GM10847 (cell line): Measurements from ENCODE around the gene BLOC1S2.

Experiments used
- POLR2A ChIP-seq: IDR thresholded peaks from 2 replicates; pipeline ENCODE4 v1.6.1; 2011; ENCODE audit not compliant: insufficient read length; ENCODE audit errors: extremely low read depth

Gene BLOC1S2

DNA sequence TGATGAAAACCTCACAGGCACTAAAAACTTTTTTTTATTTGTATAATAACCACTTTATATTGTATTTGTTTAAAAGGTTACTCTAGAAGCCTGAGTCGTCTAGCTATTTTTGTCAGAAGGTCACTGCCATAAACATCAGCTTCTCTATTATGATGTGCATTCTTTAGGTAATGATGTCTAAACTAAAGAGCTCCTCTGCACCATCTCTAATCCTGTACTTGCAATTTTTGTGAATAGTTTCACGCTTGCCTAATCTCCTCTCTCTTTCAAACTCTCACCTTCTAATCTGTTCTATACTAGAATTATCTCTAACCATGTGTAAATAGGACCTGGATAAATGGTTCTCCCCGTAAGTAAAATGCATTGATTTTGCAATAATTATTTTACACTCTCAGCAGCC lies 46.6 kb downstream of the BLOC1S2 start:
- no peak for TF ChIP-seq POLR2A

DNA sequence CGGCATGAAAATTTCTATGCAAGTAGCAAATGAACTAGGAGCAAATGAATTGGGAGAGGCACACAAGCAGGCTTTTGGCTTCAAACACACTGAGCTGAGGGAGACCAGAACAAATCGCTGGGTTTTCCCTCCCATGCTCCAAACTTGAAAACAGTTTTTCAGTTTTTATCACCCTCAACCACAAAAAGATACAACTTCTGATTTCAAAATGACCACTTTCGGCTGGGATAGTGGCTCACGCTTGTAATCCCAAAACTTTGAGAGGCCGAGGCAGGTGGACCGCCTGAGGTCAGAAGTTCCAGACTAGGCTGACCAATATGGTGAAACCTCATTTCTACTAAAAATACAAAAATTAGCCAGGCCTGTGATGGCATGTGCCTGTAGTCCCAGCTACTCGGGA lies 48.1 kb downstream of the BLOC1S2 start:
- no peak for TF ChIP-seq POLR2A

DNA sequence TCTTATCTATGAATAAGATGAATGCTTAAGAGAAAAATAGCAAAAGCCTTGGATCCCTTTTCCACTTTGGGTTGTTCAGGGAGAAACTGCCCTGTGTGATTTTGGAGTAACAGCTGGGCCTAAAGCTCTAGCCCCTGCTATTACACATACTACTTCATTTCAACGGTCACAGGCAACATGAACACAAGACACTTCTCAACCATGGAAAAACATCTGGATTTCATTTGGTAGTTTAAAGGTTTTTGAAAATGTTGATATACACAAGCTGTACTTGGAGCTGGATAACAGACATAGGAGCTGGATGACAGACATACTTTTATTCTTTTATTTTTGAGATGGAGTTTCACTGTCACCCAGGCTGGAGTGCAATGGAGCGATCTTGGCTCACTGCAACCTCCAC lies 54.4 kb downstream of the BLOC1S2 start:
- no peak for TF ChIP-seq POLR2A

DNA sequence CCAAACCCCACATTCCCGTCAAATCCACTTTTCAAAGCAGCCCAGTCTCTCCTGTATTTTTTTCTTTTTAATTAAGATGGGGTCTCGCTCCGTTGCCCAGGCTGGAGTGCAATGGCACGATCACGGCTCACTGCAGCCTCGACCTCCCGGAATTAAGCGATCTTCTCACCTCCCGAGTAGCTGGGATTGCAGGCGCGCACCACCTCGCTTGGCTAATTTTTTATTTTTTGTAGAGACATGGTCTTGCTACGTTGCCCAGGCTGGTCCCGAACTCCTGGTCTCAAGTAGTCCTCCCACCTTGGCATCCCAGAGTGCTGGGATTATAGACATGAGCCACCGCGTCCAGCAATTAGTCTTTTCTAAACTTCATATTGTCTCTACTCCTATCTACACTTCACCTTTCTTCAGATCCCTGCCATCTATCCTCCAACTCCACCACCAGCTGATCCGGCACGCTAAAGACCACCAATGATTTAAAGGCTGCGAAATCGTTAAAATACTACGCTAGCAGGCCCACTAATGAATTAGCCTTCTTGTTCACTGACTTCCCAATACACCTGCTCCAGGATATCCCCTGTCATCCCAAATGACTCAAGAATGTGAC lies 56.6 kb downstream of the BLOC1S2 start:
- TF ChIP-seq POLR2A = no peak

DNA sequence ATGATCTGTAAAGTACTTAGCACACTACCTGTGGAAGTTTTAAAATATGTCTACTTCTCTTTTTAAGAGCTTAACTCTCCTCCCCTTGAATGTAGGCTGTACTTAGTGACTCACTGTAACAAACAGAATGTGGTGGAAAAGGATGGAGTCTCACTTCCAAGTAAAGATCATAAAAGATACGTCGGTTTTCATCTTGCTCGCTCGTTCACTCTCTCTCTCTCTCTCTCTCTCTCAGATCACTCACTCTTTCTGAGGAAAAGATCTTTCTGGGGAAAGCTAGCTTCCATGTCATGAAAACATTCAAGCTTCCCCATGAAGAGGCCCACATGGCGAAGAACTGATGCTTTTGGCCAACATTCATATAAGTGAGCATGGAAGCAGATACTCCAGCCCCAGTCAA lies 62.6 kb downstream of the BLOC1S2 start:
- TF ChIP-seq POLR2A = no peak
